Germinal center (tissue), 1 donor: ENCODE results near the gene CLEC4G.
"Not testable (repeated sequence)": the region's sequence is repeated elsewhere in the genome, so short reads cannot be mapped to it uniquely, and the experiment has no call there.

ENCODE experiments used
- DNase-seq: peaks from one replicate; pipeline ENCODE4 v3.0.0; 2012; ENCODE audit warnings: mixed read lengths, low spot score

CLEC4G gene, protein sequence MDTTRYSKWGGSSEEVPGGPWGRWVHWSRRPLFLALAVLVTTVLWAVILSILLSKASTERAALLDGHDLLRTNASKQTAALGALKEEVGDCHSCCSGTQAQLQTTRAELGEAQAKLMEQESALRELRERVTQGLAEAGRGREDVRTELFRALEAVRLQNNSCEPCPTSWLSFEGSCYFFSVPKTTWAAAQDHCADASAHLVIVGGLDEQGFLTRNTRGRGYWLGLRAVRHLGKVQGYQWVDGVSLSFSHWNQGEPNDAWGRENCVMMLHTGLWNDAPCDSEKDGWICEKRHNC

DNA sequence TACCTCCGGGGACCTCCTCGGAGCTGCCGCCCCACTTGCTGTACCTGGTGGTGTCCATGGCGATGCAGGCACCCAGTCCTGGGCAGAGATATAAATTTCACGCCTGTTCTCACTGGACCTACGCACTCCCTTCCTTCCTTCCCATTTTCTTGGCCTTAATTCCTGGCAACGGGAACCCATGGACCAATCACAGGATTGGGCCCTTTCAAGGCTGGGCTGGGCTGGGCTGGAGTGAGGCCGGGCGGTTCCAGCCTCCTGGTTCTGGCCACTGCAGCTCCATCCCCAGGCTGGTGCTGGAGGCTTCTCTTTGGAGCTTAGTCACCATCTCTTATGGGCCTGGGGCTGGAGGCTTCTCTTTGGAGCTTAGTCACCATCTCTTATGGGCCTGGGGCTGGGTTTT lies at the start of gene CLEC4G:
Gene CLEC4G (minus strand): TSS at position 66 of the 400 bp plus-strand sequence. CDS start 8 bp downstream, at position 58.
- DNase-seq = no peak

DNA sequence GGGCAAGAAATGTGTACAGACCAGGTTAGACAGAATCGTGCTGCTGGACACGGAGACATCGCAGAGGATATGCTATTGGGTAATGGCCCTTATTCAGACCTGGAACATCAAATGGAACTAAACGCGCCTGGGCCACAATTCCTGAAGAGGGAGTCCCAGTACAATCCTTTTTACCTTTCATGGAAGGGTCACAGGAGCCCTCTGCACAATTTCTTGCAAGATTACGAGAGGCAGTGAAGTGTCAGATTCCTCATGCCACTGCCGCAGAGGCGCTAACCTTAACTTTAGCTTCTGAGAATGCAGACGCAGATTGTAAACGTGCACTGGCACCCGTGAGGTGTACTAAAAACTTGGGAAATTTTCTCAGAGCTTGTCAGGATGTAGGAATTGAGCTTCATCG lies 49.2 kb upstream of the CLEC4G start:
- no peak for DNase-seq

GRCh38 chr19:7779631-7780486 lies 47.9 kb upstream of the CLEC4G start:
- no peak for DNase-seq

DNA sequence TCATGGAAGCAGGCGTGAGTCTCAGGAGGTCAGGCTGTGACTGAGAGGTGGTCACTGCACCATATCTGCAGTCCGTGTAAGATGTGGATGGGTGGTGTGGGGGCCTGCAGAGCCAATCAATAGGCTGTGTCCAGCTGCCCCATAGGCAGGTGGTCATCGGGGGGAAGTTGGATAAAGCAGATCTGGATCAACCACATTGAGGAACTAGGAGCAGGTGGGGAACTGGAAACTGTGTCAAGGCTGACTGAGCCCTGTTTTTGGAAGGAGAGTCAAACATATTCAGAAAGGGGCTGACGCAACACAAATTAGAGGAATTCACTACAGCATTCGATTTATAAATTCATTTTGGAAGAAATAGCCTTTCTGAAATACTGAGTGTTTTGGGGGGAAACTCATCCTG lies 46.2 kb upstream of the CLEC4G start:
- DNase-seq = no peak

DNA sequence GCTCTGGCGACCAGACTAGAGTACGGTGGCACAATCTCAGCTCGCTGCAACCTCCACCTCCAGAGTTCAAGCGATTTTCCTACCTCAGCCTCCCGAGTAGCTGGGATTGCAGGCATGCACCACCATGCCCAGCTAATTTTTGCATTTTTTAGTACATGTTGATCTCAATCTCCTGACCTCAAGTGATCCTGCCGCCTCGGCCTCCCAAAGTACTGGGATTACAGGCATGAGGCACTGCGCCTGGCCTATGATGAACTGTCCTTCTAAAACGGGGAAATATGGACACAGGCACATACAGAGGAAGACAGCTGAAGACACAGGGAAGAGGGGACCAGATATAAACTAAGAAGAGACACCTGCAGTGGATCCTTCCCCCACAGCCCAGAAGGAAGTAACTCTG lies 43.9 kb upstream of the CLEC4G start:
- DNase-seq = no peak

- DNase-seq = no peak
These were observed 41.9 kb upstream of the CLEC4G start for GRCh38 chr19:7773841-7774240.

- DNase-seq = no peak
These were observed 40.9 kb upstream of the CLEC4G start for GRCh38 chr19:7772752-7773291.

DNA sequence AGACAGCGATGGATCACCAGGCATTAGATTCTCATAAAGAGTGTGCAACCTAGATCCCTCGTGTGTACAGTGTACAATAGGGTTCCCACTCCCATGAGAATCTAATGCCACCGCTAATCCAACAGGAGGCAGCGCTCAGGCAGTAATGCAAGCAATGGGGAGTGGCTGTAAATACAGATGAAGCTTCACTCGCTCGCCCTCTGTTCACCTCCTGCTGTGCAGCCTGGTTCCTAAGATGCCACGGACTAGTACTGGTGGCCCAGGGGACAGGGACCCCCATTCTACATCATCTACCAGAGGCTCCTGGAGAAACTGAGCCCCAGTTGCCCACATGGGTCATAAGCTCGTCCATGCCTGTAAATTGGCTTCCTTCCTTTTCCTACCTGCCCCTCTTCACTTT lies 39.2 kb upstream of the CLEC4G start:
- DNase-seq = no peak

DNA sequence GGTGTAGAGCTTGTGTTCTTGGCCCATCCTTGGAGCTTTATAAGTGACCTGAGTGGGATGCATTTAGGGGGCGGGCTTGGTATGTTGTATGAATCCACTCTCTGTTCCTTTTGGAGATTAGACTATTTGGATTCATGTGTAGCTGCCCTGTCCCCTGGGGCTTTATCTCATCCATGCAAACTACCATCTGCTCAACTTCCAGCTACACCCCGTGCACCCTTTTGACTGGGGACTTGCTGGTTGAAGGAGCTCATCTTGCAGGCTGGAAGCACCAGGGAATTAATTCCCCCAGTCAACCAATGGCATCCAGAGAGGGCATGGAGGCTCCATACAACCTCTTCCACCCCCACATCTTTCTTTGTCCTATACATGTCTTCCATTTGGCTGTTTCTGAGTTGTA lies 37.3 kb upstream of the CLEC4G start:
- DNase-seq = no peak

GRCh38 chr19:7767487-7767886 lies 35.6 kb upstream of the CLEC4G start:
- DNase-seq = no peak

DNA sequence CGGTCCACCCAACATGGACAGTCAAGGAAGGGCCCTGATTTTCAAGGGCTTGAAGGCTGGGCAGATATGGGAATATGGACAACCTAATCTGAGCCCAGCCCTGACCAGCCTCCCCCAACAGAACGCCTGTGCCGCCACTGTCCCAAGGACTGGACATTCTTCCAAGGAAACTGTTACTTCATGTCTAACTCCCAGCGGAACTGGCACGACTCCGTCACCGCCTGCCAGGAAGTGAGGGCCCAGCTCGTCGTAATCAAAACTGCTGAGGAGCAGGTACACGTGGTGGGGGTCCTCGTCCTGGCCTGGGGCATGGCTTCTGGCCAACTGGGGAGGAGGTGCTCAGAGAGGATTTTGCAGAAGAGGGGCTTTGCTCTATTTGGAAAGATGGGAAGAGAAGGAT lies 34.6 kb upstream of the CLEC4G start:
- DNase-seq = no peak

GRCh38 chr19:7765043-7765442 lies 33.1 kb upstream of the CLEC4G start:
- DNase-seq = not testable (repeated sequence)

DNA sequence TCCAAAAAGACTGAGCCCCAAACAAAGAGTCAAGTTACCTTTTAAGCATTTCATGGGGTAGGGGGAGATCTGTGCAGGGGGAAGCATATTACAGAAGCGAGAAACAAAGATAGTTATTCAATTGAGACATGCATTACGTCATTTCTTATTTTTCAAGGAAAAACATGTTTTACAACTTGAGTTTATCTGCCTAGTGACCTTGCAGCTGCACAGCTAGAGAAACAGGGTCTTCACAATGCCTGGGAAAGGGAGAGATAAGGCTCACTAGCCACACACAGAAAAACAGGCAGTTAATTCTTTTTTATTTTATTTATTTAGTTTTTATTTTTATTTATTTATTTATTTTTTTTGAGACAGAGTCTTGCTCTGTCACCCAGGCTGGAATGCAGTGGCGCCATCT lies 32.2 kb upstream of the CLEC4G start:
- DNase-seq = not testable (repeated sequence)

DNA sequence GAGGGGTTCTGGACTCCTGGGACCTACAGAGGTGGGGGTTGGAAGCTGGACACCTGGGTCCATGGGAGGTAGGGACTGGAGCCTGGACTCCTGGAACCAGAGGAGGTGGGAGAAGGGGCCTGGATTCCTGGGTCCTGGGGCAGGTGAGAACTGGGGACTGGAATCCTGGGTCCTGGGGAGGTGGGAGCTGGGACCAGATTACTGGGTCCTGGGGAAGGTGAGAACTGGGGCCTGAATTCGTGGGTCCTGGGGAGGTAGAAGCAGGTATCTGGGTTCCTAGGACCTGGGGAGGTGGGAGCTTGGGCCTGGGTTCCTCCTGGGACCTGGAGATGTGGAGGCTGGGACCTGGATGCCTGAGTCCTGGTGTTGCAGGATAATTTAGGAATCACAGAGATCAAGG lies 31.8 kb upstream of the CLEC4G start:
- no peak for DNase-seq

DNA sequence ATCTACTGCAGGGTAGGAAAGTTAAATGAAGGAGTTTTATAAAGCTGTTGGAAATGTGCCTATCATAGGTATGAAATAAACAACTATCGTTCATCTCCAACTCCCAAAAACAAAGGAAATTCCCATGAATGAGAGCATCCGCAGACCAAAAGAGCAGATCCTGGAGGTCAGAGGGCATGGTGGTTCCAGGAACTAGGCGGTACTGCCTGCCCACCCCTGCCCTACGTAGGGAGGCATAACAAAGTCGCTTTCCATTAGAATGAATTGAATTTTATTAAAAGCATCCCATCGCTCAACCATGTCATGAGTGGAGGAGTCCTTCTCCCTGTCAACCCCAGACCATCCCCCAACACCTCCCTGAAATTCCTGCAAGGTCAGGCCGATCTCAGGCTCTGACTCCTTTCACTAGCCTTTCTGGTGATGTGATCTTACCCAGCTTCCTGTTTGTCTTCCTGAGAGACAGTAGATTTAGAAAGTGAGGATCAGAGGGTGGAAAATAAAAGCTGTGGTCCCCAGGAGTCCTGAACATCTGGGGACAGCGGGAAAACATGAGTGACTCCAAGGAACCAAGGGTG lies 30.9 kb upstream of the CLEC4G start, which contains the start of gene CLEC4M:
Gene CLEC4M (plus strand): TSS at position 525 of the 575 bp plus-strand sequence. CDS start 24 bp downstream, at position 549.
- no peak for DNase-seq

- DNase-seq = no peak
These were observed 27.2 kb upstream of the CLEC4G start for GRCh38 chr19:7759156-7759555.

- DNase-seq = no peak
These were observed 25.4 kb upstream of the CLEC4G start for GRCh38 chr19:7757358-7757757.

DNA sequence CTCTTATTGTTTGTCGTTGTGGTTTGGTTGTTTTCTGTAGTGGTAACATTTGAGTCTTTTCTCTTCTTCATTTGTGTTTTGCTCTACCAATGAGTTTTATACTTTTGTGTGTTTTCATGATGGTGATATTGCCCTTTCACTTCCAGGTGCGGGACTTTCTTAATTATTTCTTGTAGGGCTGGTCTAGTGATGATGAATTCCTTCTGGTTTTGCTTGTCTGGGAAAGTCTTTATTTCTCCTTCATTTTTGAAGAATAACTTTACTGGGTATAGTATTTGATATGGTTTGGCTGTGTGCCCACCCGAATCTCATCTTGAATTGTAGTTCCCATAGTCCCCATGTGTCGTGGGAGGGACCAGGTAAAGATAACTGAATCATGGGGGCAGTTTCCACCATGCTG lies 24.3 kb upstream of the CLEC4G start:
- no peak for DNase-seq

GRCh38 chr19:7751157-7751783 lies 19.4 kb upstream of the CLEC4G start:
- DNase-seq = no peak

DNA sequence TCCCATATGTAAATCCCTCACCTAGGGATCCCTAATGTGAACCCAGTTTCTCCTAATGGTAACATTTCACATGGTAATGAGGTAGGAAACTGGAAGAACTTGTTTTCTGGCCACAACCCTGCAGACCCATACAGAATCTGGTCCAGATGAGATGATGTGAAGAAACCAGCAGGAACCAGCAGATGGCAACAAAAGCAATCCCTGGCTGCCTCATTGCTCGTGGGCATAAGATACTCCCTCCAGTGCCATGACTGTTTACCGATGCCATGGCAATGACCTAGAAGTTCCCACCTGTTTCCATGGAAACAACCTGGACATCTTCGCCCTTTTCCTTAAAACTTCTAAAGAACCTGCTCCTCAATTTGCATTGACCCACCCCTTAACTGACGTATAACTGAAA lies 16.8 kb upstream of the CLEC4G start:
- no peak for DNase-seq

DNA sequence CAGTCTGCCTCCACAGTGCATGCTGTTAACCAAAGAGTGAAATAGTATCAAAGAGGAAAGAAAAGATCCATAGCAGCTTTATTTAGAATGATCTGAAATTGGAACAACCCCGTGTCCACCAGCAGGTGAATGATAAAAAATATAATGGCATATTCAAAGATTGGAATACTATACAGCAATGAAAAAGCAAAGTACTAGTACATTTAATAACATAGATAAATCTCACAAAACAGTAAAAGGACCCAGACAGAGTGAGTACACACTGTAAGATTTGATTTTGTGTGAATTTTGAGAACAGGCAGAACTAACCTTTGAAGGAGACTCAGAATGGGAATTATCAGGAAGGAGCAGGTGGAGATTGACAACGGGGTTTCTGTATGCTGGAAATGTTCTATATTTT lies 16.3 kb upstream of the CLEC4G start:
- DNase-seq = no peak
